Vagina (tissue), 2 donors: Measurements from ENCODE around the gene CISH.

Source experiments
- CTCF ChIP-seq, 3 experiments: fragments of 450-650 bp in 2 of 3; fragments of 200-600 bp in 1 of 3; sonication (generic) in 1 of 3; IDR thresholded peaks; one replicate each; pipeline ENCODE4 v1.5.1; 2017 to 2019; ENCODE audit warnings: antibody characterized with exemption in 3 of 3, mild to moderate bottlenecking in 2 of 3, moderate library complexity in 2 of 3
- POLR2A ChIP-seq, 2 donors: fragments of 450-650 bp; IDR thresholded peaks; one replicate each; pipeline ENCODE4 v1.6.1; 2017; ENCODE audit warnings: antibody characterized with exemption in 2 of 2, mild to moderate bottlenecking in 2 of 2, moderate library complexity in 2 of 2
- POLR2AphosphoS5 ChIP-seq, 2 donors: sonication (generic); formaldehyde crosslinking; IDR thresholded peaks; one replicate each; pipeline ENCODE4 v1.9.0; 2017; ENCODE audit warnings: antibody characterized with exemption in 2 of 2, mild to moderate bottlenecking in 2 of 2, low read depth in 1 of 2; ENCODE audit not compliant: insufficient read depth in 1 of 2

DNA sequence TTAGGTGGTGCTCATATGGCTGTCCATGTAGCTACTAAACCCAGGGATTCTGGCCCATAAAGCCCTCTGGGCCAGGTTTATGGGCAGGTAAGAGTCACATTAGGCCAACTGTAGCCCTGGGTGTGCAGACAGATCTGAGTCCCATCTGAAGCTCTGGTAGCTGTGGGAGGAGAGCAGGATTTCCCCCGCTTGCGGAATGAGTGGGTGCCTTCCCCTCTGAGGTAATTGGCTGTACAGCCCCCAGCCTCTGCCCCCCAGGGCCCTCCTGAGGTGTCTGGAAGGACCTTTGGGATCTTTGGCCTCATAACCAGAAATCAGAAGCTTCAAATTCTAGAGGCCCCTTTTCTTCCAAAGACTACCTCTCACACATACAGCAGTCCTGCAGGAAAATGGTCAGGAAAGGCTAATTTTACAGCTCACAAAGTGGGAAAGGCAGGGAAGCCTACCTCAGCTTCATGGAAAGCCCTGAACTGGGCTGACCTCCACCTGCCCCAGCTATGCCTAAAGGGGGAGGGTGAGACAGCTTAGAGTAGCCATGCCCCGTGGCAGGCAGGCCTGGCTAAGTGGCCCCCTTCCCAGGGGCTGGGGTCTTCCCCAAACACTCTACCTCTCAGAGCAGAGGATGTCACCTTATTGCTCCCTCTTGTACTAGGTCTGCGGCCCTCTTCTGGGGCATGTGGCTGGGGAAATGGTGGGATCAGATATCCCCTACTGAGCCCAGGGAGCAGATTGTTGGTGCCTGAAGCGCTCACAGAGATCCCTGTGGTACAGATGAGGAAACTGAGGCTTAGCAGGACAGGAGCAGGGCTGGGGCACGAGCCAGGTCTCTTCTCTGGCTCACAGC, 25.4 kb downstream of the CISH start:
- TF ChIP-seq POLR2AphosphoS5 (IDR thresholded peaks at IDR 0.05; ENCODE audit: insufficient read depth in 1 of 2, low read depth in 1 of 2) (no peak), CTCF (IDR thresholded peaks at IDR 0.05) (no peak), POLR2A (IDR thresholded peaks at IDR 0.05) (no peak)
